ENCODE results near the gene AP3B1. TPM values are rescaled to one million over a fixed set of nuclear protein-coding genes. Genes with fewer than 3 reads are reported as not detected.

Gene AP3B1
- total and polyA plus RNA-seq, 2 donors from 2014 or later = 49.3 to 53.2 TPM

GRCh38 chr5:78295035-78295961, 800 bp upstream of the AP3B1 start:
- Histone ChIP-seq H3K27ac (ENCODE audit: low read depth in 2 of 2, low read length in 2 of 2) (peak overlapping the region; percentile 10 to 60), H3K9me3 (ENCODE audit: control insufficient read depth in 2 of 3, insufficient read depth in 1 of 3, low read length in 3 of 3) (no peaks in the 10 kb centered on the region), H3K9ac (ENCODE audit: low read length in 3 of 3) (peak overlapping the region; percentile 26 to 96 (median 92)), H3K27me3 (ENCODE audit: control insufficient read depth, insufficient read depth, low read length) (no peaks in the 10 kb centered on the region), H3K36me3 (ENCODE audit: control insufficient read depth in 2 of 3, insufficient read depth in 3 of 3, low read length in 3 of 3) (no peaks in the 10 kb centered on the region), H3K4me3 (ENCODE audit: low read length in 3 of 3) (peak overlapping the region; percentile 70 to 97 (median 96)), H3K4me1 (ENCODE audit: control insufficient read depth in 2 of 3, insufficient read depth in 2 of 3, low read depth in 1 of 3, low read length in 3 of 3) (peaks cover 0 to 5% (median 0%) of the 10 kb centered on the region in 3 donors)
- peak; percentile 35 to 72 (median 63) for DNase-seq
- FAIRE-seq = no peak
- intact Hi-C loops (cut with DNase I) = no loop called here
- no peak for TF ChIP-seq CTCF (IDR thresholded peaks at IDR 0.05; ENCODE audit: borderline replicate concordance, extremely low read depth, insufficient read depth)

- Histone ChIP-seq H3K27ac (ENCODE audit: low read depth in 2 of 2, low read length in 2 of 2) (peak overlapping the region; percentile 74 to 81), H3K27me3 (ENCODE audit: control insufficient read depth, insufficient read depth, low read length) (no peaks in the 10 kb centered on the region), H3K9me3 (ENCODE audit: control insufficient read depth in 2 of 3, insufficient read depth in 1 of 3, low read length in 3 of 3) (no peaks in the 10 kb centered on the region), H3K9ac (ENCODE audit: low read length in 3 of 3) (peak overlapping the region; percentile 81 to 96 (median 92)), H3K36me3 (ENCODE audit: control insufficient read depth in 2 of 3, insufficient read depth in 3 of 3, low read length in 3 of 3) (no peaks in the 10 kb centered on the region), H3K4me1 (ENCODE audit: control insufficient read depth in 2 of 3, insufficient read depth in 2 of 3, low read depth in 1 of 3, low read length in 3 of 3) (peaks cover 0 to 5% (median 0%) of the 10 kb centered on the region in 3 donors), H3K4me3 (ENCODE audit: low read length in 3 of 3) (peak overlapping the region; percentile 89 to 97 (median 96))
- intact Hi-C loops (cut with DNase I) = no loop called here
- no peak for TF ChIP-seq CTCF (IDR thresholded peaks at IDR 0.05; ENCODE audit: borderline replicate concordance, extremely low read depth, insufficient read depth)
- DNase-seq = peak in 1 of 5 donors; percentile 46
- FAIRE-seq = peak; percentile 67
Measured at GRCh38 chr5:78293851-78294247, 649 bp downstream of the AP3B1 start.

GRCh38 chr5:78291687-78292086, 2.8 kb downstream of the AP3B1 start:
- TF ChIP-seq CTCF (IDR thresholded peaks at IDR 0.05; ENCODE audit: borderline replicate concordance, extremely low read depth, insufficient read depth) = no peak
- intact Hi-C loops (cut with DNase I) = no loop called here

More at GRCh38 chr5:78291687-78292086, 2.8 kb downstream of the AP3B1 start:
- Histone ChIP-seq H3K36me3 (ENCODE audit: control insufficient read depth in 2 of 3, insufficient read depth in 3 of 3, low read length in 3 of 3) (no peaks in the 10 kb centered on the region), H3K27me3 (ENCODE audit: control insufficient read depth, insufficient read depth, low read length) (no peaks in the 10 kb centered on the region), H3K4me3 (ENCODE audit: low read length in 3 of 3) (no peak overlapping the region), H3K27ac (ENCODE audit: low read depth in 2 of 2, low read length in 2 of 2) (no peak overlapping the region), H3K9ac (ENCODE audit: low read length in 3 of 3) (no peak overlapping the region), H3K4me1 (ENCODE audit: control insufficient read depth in 2 of 3, insufficient read depth in 2 of 3, low read depth in 1 of 3, low read length in 3 of 3) (peaks cover 0 to 5% (median 2%) of the 10 kb centered on the region in 3 donors), H3K9me3 (ENCODE audit: control insufficient read depth in 2 of 3, insufficient read depth in 1 of 3, low read length in 3 of 3) (no peaks in the 10 kb centered on the region)
- FAIRE-seq = no peak
- DNase-seq = no peak
